ENCODE results near the gene RALGPS2. TPM values are rescaled to one million over a fixed set of nuclear protein-coding genes. Genes with fewer than 3 reads are reported as not detected.
A peak's percentile ranks its signal among the peaks of the same experiment; 100 is the strongest.

RALGPS2 gene
- total and polyA plus RNA-seq, 2 of the 13 experiments (the other 11 are each of a cell fraction or from before 2014, with no cell fraction given), result 15.6 to 36.0 TPM

GRCh38 chr1:178682429-178682828 lies 42.6 kb upstream of the RALGPS2 start (continued):
- no peak for TF ChIP-seq ZNF770 (CRISPR knock-in tag; IDR thresholded peaks at IDR 0.05)
- no peak for TF ChIP-seq IRF9 (CRISPR knock-in tag; IDR thresholded peaks at IDR 0.05; ENCODE audit: borderline replicate concordance)
- TF ChIP-seq ZNF883 (CRISPR knock-in tag; IDR thresholded peaks at IDR 0.05; ENCODE audit: not compliant biosample characterization), result no peak
- peak; percentile 72; the same call in 1 of the 2 replicates for TF ChIP-seq ZNF362 (CRISPR knock-in tag; IDR thresholded peaks at IDR 0.05; ENCODE audit: borderline replicate concordance)
- TF ChIP-seq EP300 (IDR thresholded peaks at IDR 0.05; ENCODE audit: low read depth in 2 of 2, low read length in 2 of 2), result peak in 1 of 2 experiments; percentile 91; a peak in 2 of 4 replicates
- peak; percentile 82 for TF ChIP-seq EP300 (CRISPR knock-in tag; IDR thresholded peaks at IDR 0.05; ENCODE audit: borderline replicate concordance)
- TF ChIP-seq ZNF577 (CRISPR knock-in tag; IDR thresholded peaks at IDR 0.05; ENCODE audit: borderline replicate concordance, low read depth), result no peak
- no peak for TF ChIP-seq ZNF879 (CRISPR knock-in tag; IDR thresholded peaks at IDR 0.05)
- TF ChIP-seq ARID5B (CRISPR knock-in tag; IDR thresholded peaks at IDR 0.05), result peak; percentile 99
- TF ChIP-seq CCDC6 (CRISPR knock-in tag; IDR thresholded peaks at IDR 0.05), result no peak
- no peak for TF ChIP-seq NFYC (CRISPR knock-in tag; IDR thresholded peaks at IDR 0.05)
- TF ChIP-seq PCBP1 (IDR thresholded peaks at IDR 0.05; ENCODE audit: borderline replicate concordance, low read depth, low read length), result no peak
- TF ChIP-seq TRIM22 (IDR thresholded peaks at IDR 0.05), result no peak
- no peak for TF ChIP-seq ZNF34 (CRISPR knock-in tag; IDR thresholded peaks at IDR 0.05; ENCODE audit: borderline replicate concordance)
- TF ChIP-seq HOXA9 (CRISPR knock-in tag; IDR thresholded peaks at IDR 0.05; ENCODE audit: borderline replicate concordance), result no peak
- no peak for TF ChIP-seq ZNF414 (CRISPR knock-in tag; IDR thresholded peaks at IDR 0.05)
- no peak for TF ChIP-seq PLSCR1 (CRISPR knock-in tag; IDR thresholded peaks at IDR 0.05; ENCODE audit: borderline replicate concordance)
- TF ChIP-seq SNAI1 (CRISPR knock-in tag; IDR thresholded peaks at IDR 0.05; ENCODE audit: borderline replicate concordance), result no peak

All from HepG2 (cell line).